Measurements from ENCODE around the gene CREBL2. TPM values are rescaled to one million over a fixed set of nuclear protein-coding genes. Genes with fewer than 3 reads are reported as not detected.
"Not testable (repeated sequence)": the region's sequence is repeated elsewhere in the genome, so short reads cannot be mapped to it uniquely, and the experiment has no call there.

Gene CREBL2
- total and polyA plus RNA-seq, 2 donors (not counting 1 experiment from before 2014, with no cell fraction given) = 6.5 to 22.1 TPM

- Histone ChIP-seq H3K27ac (ENCODE audit: low read length in 2 of 2) (no peak overlapping the region), H4K20me1 (ENCODE audit: control insufficient read depth, insufficient read depth, low read length, poor library complexity, severe bottlenecking) (no peaks in the 10 kb centered on the region), H3K9ac (ENCODE audit: low read length) (no peak overlapping the region), H3K4me2 (replicated peaks; ENCODE audit: low read depth, low read length, poor library complexity, severe bottlenecking) (no peak overlapping the region), H3K27me3 (replicated peaks in 1 of 4; ENCODE audit: control extremely low read depth in 1 of 4, control insufficient read depth in 3 of 4, insufficient read depth in 4 of 4, low read length in 3 of 4) (peaks cover 0 to 7% (median 2%) of the 10 kb centered on the region in 4 experiments), H3K4me1 (ENCODE audit: control insufficient read depth in 2 of 2, insufficient read depth in 2 of 2, low read length in 2 of 2) (peaks cover 0 to 5% of the 10 kb centered on the region in 2 donors), H2AFZ (ENCODE audit: insufficient read depth, low read depth, low read length, poor library complexity, severe bottlenecking) (no peak overlapping the region), H3K4me3 (ENCODE audit: control extremely low read depth in 1 of 5, extremely low read depth in 1 of 5, insufficient read depth in 1 of 5, low read depth in 2 of 5, low read length in 4 of 5) (no peak overlapping the region), H3K36me3 (replicated peaks in 1 of 2; ENCODE audit: control extremely low read depth in 1 of 2, control insufficient read depth in 1 of 2, extremely low read depth in 1 of 2, insufficient read depth in 2 of 2, low read length in 1 of 2) (no peaks in the 10 kb centered on the region), H3K79me2 (ENCODE audit: control insufficient read depth, insufficient read depth, low read length) (no peaks in the 10 kb centered on the region), H3K9me3 (ENCODE audit: control extremely low read depth in 1 of 3, control insufficient read depth in 2 of 3, insufficient read depth in 1 of 3, low read length in 2 of 3) (peaks cover 0 to 4% (median 4%) of the 10 kb centered on the region in 3 donors)
- Mint-ChIP-seq H3K4me1 (peaks cover 7% of the 10 kb centered on the region), H3K4me3 (no peak overlapping the region), H3K27ac (no peak overlapping the region), H3K27me3 (peaks cover 15% of the 10 kb centered on the region), H3K9me3 (ENCODE audit: insufficient read depth) (peaks cover 4% of the 10 kb centered on the region)
- TF ChIP-seq CTCF (IDR thresholded peaks at IDR 0.05) (no peak), EZH2 (IDR thresholded peaks at IDR 0.05; ENCODE audit: borderline replicate concordance, insufficient read depth, low read depth, low read length, poor library complexity, severe bottlenecking) (no peak)
- POLR2A ChIA-PET = no interaction called here
- intact Hi-C loops (cut with micrococcal nuclease) = no loop called here
- ATAC-seq (ENCODE audit: low read depth) = no peak
- CTCF ChIA-PET = no interaction called here
- no peak for DNase-seq
- 100% methylated on average over 1 of the region's 1 CpG for WGBS (ENCODE audit: insufficient coverage)
These were observed 23.8 kb upstream of the CREBL2 start for GRCh38 chr12:12587878-12588277.

- CTCF ChIA-PET; H3K79me2 ChIP-seq (ENCODE audit: control insufficient read depth, insufficient read depth, low read length); H3K4me1 Mint-ChIP-seq; H3K4me2 ChIP-seq (replicated peaks; ENCODE audit: low read depth, low read length, poor library complexity, severe bottlenecking); H3K27me3 ChIP-seq (replicated peaks in 1 of 4; ENCODE audit: control extremely low read depth in 1 of 4, control insufficient read depth in 3 of 4, insufficient read depth in 4 of 4, low read length in 3 of 4); H3K4me1 ChIP-seq (ENCODE audit: control insufficient read depth in 2 of 2, insufficient read depth in 2 of 2, low read length in 2 of 2); H3K4me3 Mint-ChIP-seq; H3K36me3 ChIP-seq (replicated peaks in 1 of 2; ENCODE audit: control extremely low read depth in 1 of 2, control insufficient read depth in 1 of 2, extremely low read depth in 1 of 2, insufficient read depth in 2 of 2, low read length in 1 of 2); H2AFZ ChIP-seq (ENCODE audit: insufficient read depth, low read depth, low read length, poor library complexity, severe bottlenecking); POLR2A ChIA-PET; H3K9me3 ChIP-seq (ENCODE audit: control extremely low read depth in 1 of 3, control insufficient read depth in 2 of 3, insufficient read depth in 1 of 3, low read length in 2 of 3); H3K9ac ChIP-seq (ENCODE audit: low read length); H3K27ac Mint-ChIP-seq; H3K4me3 ChIP-seq (ENCODE audit: control extremely low read depth in 1 of 5, extremely low read depth in 1 of 5, insufficient read depth in 1 of 5, low read depth in 2 of 5, low read length in 4 of 5); H4K20me1 ChIP-seq (ENCODE audit: control insufficient read depth, insufficient read depth, low read length, poor library complexity, severe bottlenecking); intact Hi-C loops (cut with micrococcal nuclease); H3K9me3 Mint-ChIP-seq (ENCODE audit: insufficient read depth); DNase-seq; H3K27ac ChIP-seq (ENCODE audit: low read length in 2 of 2); ATAC-seq (ENCODE audit: low read depth): not testable (repeated sequence)
- H3K27me3 Mint-ChIP-seq = peaks cover 15% of the 10 kb centered on the region
- WGBS (ENCODE audit: insufficient coverage) = 100% methylated on average over 1 of the region's 3 CpGs
These were observed 23.2 kb upstream of the CREBL2 start for GRCh38 chr12:12588436-12588835.
